D721Med (cell line): ENCODE measurements around the gene ACVR1.

Experiments used
- DNase-seq: peaks from one replicate; pipeline ENCODE4 v3.0.0; 2011; ENCODE audit warnings: low spot score; ENCODE audit not compliant: insufficient read length
- FAIRE-seq: peaks from 2 replicates; lab custom pipeline; 2011; peaks lifted over from hg19 to GRCh38; lab: Jason Lieb, UNC
- CTCF ChIP-seq: IDR thresholded peaks from 2 replicates; pipeline ENCODE4 v1.5.1; 2012; ENCODE audit warnings: mild to moderate bottlenecking, control low read depth; ENCODE audit not compliant: insufficient read depth; ENCODE audit errors: missing control alignments

The ACVR1 gene

DNA sequence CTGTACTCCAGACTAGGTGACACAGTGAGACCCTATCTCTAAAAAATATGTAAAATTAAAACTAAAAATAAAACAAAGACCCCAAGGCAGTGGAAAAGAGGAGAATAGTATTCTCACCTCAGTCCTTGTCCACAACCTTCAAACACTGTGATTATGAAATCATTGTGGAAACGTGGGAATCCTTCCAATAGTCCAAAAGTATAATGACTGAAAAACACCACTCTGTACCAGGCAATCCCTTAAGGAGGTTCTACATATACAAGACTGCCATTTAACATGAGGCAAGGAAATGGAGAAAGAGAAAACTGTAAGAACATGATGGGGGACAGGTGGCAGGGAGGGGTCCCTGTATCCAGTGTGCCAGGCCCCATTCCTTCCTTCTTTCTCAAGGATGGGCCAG is 66.1 kb downstream of the ACVR1 start:
- TF ChIP-seq CTCF, result no peak
- FAIRE-seq (no peak), DNase-seq (no peak)

- DNase-seq (no peak), FAIRE-seq (no peak)
- TF ChIP-seq CTCF, result no peak
Measured at GRCh38 chr2:157809212-157809611, 66.9 kb downstream of the ACVR1 start.

DNA sequence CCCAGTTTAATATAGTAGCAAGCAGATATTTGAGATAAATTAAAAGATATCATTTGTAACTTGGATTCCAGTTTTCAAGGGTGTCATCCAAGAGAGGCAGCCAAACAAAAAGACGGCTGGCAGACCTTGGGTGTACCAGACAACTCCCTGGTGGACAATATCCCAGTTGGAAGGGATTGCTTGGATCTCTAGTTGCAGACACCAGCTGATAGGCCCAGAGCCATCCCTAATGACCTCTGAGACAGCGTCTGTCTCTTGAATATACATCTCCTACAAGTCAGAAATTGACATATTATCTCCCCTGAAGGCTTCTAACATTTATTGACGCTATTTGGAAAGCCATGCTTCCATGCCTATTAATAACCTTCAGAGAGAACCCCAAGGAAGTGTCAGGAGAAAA is 67.7 kb downstream of the ACVR1 start:
- TF ChIP-seq CTCF, result no peak
- FAIRE-seq (no peak), DNase-seq (no peak)

DNA sequence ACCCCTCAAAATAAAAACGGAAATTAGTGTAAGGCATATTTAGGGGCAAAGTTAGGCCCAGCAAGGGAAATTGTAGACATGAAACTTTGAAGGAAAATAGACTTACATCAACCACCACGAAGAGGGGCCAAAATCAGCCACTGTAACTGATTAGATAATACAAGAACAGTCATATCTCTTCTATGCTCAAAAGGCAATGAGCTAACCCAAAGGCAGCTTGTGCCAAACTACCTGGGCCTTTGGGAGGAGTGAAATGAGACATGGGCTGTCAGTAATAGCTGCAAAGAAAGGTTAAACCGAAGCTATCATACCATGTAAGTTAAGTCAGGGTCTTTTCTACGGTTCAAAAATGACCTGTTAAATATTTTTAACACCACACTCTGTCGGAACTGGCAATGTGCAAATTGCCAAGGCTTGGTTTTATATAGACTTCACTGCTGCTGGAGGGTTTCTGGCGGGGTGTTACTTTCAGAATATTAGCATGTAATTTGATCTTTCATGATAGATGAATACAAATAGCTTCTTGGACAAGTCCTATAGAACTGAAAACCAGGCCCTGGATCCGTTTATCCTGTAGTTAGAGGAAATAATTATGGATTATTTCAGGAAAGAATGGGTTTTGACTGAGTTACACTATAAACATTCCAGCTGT is 69.6 kb downstream of the ACVR1 start:
- DNase-seq (no peak), FAIRE-seq (no peak)
- TF ChIP-seq CTCF, result no peak

GRCh38 chr2:157805519-157805918 is 70.6 kb downstream of the ACVR1 start:
- FAIRE-seq, result no peak

DNA sequence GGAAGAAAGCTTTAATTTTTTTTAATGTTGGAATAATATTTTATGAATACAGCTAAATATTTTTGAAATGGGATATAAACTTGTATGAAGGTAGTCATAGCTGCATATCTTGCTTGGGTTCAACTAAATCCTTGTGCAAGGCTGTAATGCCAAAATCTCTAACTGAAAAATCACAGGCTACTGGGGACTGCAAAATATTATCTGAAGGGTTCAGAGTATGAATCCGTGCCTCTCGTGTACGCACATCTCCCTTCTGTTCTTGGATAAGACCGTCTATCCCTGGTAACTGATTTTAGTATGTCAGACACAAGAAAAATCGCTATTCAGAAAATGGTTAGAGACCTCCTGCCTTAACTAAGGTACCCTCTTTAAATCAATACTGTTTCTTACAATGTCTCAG is 71.8 kb downstream of the ACVR1 start:
- FAIRE-seq, result peak; percentile 68
- no peak for DNase-seq
- no peak for TF ChIP-seq CTCF

More at GRCh38 chr2:157805519-157805918, 70.6 kb downstream of the ACVR1 start:
- no peak for DNase-seq
- no peak for TF ChIP-seq CTCF

- no peak for TF ChIP-seq CTCF
- no peak for DNase-seq
- no peak for FAIRE-seq
Measured at GRCh38 chr2:157803952-157804351, 72.2 kb downstream of the ACVR1 start.
